GM19240 (cell line): Measurements from ENCODE around the gene MRPL12.

Experiments used
- DNase-seq: peaks from one replicate; pipeline ENCODE4 v3.0.0; 2011; ENCODE audit warnings: low spot score; ENCODE audit not compliant: insufficient read length

MRPL12 gene

GRCh38 chr17:81682565-81683207 is 20.5 kb upstream of the MRPL12 start:
- DNase-seq: no peak

- no peak for DNase-seq
Observed at GRCh38 chr17:81683208-81683583, 20.0 kb upstream of the MRPL12 start.

GRCh38 chr17:81683584-81684441 is 19.4 kb upstream of the MRPL12 start, which contains the start of the genes ARL16 and HGS:
Gene ARL16 (minus strand): TSS chr17:81683797. CDS start chr17:81683753, 44 bp downstream.
Gene HGS (plus strand): TSS chr17:81684011. CDS start chr17:81684067, 56 bp downstream.
- peak; percentile 100 for DNase-seq

- no peak for DNase-seq
Observed at GRCh38 chr17:81684442-81684911, 18.7 kb upstream of the MRPL12 start.

GRCh38 chr17:81685108-81685507 is 18.1 kb upstream of the MRPL12 start:
- DNase-seq: no peak

GRCh38 chr17:81686614-81687013 is 16.6 kb upstream of the MRPL12 start:
- no peak for DNase-seq

GRCh38 chr17:81687770-81688541 is 15.2 kb upstream of the MRPL12 start:
- no peak for DNase-seq

- DNase-seq: no peak
Observed at GRCh38 chr17:81688616-81689015, 14.6 kb upstream of the MRPL12 start.

GRCh38 chr17:81690066-81690465 is 13.1 kb upstream of the MRPL12 start:
- DNase-seq: no peak

GRCh38 chr17:81690549-81690948 is 12.6 kb upstream of the MRPL12 start:
- DNase-seq: no peak

- DNase-seq: no peak
Observed at GRCh38 chr17:81691196-81691595, 12.0 kb upstream of the MRPL12 start.

- DNase-seq: no peak
Observed at GRCh38 chr17:81691608-81692007, 11.6 kb upstream of the MRPL12 start.

GRCh38 chr17:81693509-81694210 is 9.5 kb upstream of the MRPL12 start:
- DNase-seq: no peak

- no peak for DNase-seq
Observed at GRCh38 chr17:81694810-81695209, 8.4 kb upstream of the MRPL12 start.

GRCh38 chr17:81695211-81695610 is 8.0 kb upstream of the MRPL12 start:
- DNase-seq: no peak

GRCh38 chr17:81695801-81696200 is 7.4 kb upstream of the MRPL12 start:
- no peak for DNase-seq

- no peak for DNase-seq
Observed at GRCh38 chr17:81696218-81696941, 6.8 kb upstream of the MRPL12 start.

GRCh38 chr17:81697261-81698044 is 5.7 kb upstream of the MRPL12 start:
- DNase-seq: no peak
